Stomach (tissue), 4 donors: ENCODE results near the gene TMEM203.
A peak's percentile ranks its signal among the peaks of the same experiment; 100 is the strongest.

Experiments used
- EP300 ChIP-seq: sonication (generic); formaldehyde crosslinking; IDR thresholded peaks from one replicate; pipeline ENCODE4 v1.6.1; 2017; ENCODE audit warnings: antibody characterized with exemption
- POLR2A ChIP-seq, 4 donors: fragments of 450-650 bp; IDR thresholded peaks; one replicate each; pipeline ENCODE4 v1.6.1; 2016; ENCODE audit warnings: antibody characterized with exemption in 4 of 4, control low read depth in 2 of 4, mild to moderate bottlenecking in 1 of 4, moderate library complexity in 1 of 4
- TF ChIP-seq, protein P1 (sequence below), 7 experiments: fragments of 450-650 bp in 4 of 7; fragments of 200-600 bp in 3 of 7; sonication (generic) in 3 of 7; IDR thresholded peaks; one replicate each; pipeline ENCODE4 v1.5.1; 2016 to 2019; ENCODE audit warnings: antibody characterized with exemption in 7 of 7, control low read depth in 2 of 7, mild to moderate bottlenecking in 1 of 7

DNA sequence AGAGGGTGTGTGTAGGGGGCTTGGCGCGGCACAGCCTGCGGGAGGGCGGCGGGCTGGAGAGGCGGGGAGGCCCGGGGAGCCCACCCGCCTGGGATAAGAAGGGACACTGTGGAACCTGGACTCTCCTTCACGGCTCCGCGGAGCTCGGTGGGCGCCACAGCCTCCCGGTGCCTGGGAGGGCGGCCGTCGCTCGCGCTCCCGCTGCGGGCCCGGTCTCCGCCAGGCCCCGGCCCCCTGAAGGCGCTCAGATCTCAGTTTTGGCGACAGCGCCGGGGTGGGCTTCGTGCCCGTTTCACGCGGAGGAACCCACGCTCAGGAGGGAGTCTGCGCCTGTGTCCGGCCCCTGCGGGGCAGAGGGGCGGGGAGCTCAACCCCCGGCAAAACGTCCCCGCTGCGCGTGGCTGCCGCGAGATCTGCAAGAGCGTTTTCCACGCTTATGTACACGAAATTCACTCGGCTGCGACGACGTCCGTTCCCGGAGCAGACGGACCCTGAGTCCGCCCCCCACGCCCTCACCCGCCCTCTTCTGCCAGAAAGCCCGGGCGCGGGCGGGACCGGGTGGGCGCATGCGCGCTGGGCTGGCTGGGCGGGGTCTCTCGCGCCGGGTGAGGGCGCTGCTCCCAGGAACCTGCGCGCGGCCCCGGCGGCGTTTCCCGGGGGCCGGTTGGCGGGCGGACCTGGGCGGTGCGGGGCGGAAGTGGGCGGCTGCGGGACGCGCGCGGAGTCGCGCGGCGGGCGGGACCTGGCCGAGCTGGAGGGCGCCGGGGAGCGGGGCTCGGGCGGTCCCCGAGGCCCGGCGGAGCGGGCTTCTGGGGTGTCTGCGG lies 49.4 kb upstream of the TMEM203 start, which contains the start of gene NELFB:
- TF ChIP-seq, protein P1, sequence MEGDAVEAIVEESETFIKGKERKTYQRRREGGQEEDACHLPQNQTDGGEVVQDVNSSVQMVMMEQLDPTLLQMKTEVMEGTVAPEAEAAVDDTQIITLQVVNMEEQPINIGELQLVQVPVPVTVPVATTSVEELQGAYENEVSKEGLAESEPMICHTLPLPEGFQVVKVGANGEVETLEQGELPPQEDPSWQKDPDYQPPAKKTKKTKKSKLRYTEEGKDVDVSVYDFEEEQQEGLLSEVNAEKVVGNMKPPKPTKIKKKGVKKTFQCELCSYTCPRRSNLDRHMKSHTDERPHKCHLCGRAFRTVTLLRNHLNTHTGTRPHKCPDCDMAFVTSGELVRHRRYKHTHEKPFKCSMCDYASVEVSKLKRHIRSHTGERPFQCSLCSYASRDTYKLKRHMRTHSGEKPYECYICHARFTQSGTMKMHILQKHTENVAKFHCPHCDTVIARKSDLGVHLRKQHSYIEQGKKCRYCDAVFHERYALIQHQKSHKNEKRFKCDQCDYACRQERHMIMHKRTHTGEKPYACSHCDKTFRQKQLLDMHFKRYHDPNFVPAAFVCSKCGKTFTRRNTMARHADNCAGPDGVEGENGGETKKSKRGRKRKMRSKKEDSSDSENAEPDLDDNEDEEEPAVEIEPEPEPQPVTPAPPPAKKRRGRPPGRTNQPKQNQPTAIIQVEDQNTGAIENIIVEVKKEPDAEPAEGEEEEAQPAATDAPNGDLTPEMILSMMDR (IDR thresholded peaks at IDR 0.05), result peak in 1 of 7 experiments; percentile 33
- TF ChIP-seq POLR2A (IDR thresholded peaks at IDR 0.05) (no peak), EP300 (no peak)
